H54 (cell line): Measurements from ENCODE around the gene FNDC10.
"Not testable (repeated sequence)": the region's sequence is repeated elsewhere in the genome, so short reads cannot be mapped to it uniquely, and the experiment has no call there.

ENCODE experiments used
- DNase-seq: peaks from one replicate; pipeline ENCODE4 v3.0.0; 2011; ENCODE audit warnings: low spot score, mixed read lengths; ENCODE audit not compliant: insufficient read length
- FAIRE-seq: peaks from 3 replicates; lab custom pipeline; 2011; peaks lifted over from hg19 to GRCh38; lab: Jason Lieb, UNC
- POLR2A ChIP-seq: IDR thresholded peaks from 2 replicates; pipeline ENCODE4 v1.6.1; 2011; ENCODE audit warnings: low read depth, mild to moderate bottlenecking, low read length

FNDC10 gene

DNA sequence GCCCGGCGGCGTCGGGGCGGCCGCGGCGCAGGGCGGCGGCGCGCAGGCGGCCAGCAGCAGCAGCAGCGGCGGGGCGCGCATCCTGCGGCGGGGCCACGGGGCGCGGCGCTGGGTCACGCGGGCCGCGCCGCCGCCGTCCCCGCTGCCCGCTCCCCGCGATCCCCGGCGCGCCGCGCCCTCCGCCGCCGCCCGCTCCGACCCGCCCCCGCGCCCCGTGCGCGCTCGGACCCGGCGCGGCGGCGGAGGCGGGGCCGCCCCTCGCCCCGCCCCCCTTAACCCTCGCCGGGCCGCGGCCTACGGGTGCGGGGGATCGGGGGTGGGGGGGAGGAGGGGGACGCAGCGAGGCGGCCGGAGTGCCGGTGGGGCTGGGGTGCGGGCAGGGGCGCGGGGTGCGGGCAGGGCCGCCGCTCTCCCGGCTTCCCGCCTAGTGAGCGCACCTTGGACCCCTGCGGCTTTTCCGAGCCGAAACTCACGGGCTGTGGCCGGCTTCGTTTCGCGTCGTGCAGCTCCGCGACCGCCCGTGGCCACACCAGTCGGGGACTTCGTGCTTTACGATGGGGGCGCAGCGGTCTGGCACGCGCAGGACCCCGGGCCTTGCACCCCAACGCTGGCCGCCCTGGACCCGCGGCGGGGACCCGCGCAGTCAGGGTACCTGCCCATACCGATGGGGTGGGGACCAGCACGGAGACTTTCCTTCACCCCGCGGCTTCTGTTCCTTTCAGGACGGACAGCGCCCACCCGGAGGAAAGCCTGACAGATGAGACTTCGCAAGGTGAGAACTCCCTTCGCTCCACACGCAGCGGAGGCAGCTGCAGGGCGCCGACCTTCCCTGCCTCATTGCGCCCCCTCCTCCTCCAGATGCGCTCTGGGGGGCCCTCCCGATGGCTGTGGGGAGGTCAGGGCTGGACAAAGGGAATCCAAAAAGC is at the start of gene FNDC10:
TSS of gene FNDC10 (minus strand) at position 201 of the 926 bp plus-strand sequence. CDS start at position 81, 120 bp downstream.
- no peak for FAIRE-seq

DNA sequence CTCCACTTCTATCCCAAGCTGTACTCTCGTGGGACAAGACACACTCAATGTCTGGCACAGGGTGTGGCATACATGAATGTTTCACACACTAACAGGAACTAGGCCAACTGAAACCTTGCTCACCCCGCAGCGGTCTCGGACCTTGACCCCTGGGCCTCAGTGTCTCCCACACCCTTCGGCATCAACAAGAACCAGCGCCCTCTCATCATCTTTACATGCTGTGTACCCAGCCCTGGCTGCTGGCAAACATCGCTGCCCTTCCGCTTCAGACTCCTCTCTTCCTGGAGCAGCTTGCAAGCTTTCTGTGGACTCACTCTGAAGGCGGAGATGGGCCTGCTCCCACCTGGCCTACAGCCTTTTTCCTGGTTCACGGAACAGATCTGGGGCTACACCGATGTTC is 48.3 kb upstream of the FNDC10 start:
- DNase-seq, FAIRE-seq: not testable (repeated sequence)

More for the DNA sequence above, at the start of gene FNDC10:
- DNase-seq = no peak
- TF ChIP-seq POLR2A = no peak

DNA sequence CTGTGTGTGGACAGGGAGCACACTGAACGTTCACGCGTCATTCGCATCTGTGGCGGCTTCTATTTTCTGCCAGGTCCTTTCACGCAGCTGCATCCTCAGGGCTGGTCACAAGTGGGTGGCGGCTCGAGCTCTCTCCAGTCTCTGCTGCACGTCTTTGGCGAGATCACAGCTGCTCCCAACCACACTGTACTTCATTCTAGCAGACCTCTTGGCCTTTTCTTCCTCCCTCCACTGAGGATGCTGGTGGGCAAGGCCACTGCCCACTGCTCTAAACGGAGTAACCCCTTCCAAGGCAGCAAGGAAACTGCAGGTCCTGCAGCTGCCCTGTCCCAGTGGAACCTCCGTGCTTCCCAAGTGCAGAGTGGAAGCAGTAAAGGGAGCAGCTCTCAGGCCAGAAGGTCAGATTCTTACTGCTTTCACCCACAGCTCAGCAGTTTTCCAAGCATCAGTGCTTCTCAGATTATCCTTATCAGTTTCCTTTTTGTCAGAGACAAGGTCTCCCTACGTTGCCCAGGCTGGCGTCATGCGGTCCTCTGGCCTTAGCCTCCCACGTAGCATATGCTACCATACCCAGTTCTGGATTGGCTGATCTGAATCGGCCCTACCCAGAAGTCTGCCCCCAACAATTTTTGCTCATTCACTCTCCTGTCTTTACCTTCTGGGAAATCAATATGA is 47.8 kb upstream of the FNDC10 start:
- not testable (repeated sequence) for FAIRE-seq, DNase-seq

DNA sequence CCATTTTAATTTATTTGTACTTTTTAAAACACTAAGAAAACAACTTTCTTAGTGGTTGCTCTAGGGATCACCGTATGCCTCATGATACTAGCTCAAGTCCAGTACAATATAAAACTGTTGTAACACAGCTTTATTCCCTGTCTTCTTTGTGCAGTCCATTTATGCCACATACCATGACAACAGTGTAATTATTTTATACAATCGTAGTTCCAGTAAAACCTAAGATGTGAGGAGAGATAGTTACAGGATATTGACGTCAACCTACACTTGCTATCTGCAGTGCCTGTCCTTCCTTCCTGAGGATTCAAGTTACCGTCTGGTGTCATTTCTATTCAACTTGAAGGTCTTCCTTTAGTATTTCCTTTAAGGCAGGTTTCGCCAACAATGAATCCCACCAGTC is 46.4 kb upstream of the FNDC10 start:
- not testable (repeated sequence) for FAIRE-seq, DNase-seq

DNA sequence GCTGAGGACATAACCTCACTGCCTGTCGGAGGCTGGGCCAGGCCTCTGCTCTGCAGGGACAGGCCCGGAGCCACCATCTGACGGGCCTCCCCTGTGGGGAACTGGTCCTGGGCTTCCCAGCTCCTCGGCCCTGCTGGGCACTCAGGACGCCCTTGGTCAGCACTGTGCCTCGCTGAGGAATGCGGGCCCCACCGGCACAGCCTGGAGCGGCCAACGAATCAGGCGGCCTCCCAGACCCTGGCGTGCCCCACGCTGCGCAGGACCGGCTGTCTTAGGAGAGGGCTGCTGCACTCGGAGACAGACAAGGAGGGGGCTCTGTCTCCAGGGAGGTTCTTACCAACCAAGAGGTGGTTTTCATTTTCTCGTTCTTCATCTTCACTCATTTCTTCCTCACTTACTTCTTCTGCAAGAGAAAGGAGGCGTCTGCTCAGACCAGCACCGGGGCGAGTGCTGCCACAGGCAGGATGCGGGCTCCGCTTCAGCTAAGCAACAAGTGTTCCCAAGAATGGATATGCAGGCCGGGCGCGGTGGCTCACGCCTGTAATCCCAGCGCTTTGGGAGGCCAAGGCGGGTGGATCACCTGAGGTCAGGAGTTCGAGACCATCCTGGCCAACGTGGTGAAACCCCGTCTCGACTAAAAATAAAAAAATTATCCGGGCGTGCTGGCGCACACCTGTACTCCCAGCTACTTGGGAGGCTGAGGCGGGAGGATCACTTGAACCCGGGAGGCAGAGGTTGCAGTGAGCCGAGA is 41.0 kb upstream of the FNDC10 start:
- FAIRE-seq, DNase-seq: not testable (repeated sequence)

DNA sequence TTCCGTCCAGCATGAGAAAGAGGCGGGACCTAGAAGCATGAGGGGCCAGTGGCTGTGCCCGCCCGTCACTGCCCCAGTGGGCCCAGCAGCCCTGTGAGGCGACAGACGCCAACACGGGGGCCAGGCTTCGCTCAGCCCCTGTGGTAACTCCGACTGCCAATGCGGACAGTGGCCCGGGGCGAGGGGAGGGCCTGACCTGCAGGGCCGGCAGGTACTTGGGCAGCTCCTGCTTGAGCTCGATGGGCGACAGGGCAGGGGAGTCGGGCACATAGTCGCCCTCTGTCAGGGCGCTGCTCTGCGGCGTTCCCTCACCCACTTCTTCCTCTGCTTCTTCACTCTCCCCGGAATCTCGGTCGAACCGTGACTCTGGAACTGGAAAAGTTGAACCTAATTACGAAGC is 40.1 kb upstream of the FNDC10 start:
- not testable (repeated sequence) for DNase-seq, FAIRE-seq

DNA sequence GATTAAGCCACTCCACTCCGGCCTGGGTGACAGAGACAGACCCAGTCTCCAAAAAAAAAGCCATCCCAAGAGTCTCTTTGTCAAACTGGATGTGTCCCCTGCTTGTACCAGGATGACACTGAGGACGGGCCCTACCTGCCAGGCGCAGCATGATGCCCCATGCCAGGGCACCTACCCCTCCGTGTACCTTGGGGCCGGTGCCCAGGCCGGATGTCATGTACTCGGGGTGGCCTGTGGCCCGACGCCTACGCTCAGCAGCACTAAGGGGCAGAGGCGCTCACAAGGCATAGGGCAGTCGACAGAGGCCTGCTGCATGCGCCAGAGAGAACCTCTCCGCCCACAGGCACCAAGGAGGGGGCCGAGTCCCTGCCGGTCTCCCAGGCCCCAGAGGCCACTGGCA is 39.4 kb upstream of the FNDC10 start:
- DNase-seq, FAIRE-seq: not testable (repeated sequence)

DNA sequence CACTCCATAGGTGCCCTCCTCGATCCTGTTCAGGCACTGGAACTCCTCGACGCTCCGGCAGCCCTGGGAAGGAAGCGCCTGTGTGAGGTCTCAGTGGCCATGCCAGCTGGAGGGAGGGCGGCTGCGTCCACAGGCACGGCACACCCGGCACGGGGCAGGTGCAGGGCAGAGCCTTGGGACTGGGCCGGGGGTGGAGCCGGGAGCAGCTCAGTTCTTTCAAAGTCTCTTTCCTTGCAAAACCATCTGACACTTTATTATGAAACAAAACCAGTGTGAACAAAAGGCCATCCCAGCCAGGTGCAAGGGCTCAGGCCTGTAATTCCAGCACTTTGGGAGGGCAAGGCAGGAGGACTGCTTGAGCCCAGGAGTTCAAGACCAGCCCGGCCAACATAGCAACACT is 38.6 kb upstream of the FNDC10 start:
- not testable (repeated sequence) for FAIRE-seq, DNase-seq

DNA sequence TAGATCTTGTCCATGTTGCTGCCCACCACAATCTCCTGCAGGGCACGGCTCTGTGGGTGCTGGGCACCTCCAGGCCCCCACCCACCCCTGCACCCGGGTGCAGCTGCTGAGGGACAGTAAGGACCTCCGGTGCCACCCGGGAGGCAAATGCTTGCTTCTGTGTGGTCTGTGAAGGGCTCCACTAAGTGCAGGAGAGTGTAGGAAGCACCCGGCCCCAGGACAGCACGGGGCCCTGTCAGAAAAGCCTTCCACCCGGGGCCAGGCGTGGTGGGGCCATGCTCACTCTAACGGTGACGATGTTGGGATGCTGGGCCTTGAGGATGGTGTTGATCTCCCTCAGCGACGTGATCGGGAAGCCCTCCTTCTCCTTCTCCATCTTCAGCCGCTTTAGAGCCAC is 37.5 kb upstream of the FNDC10 start:
- not testable (repeated sequence) for DNase-seq, FAIRE-seq

DNA sequence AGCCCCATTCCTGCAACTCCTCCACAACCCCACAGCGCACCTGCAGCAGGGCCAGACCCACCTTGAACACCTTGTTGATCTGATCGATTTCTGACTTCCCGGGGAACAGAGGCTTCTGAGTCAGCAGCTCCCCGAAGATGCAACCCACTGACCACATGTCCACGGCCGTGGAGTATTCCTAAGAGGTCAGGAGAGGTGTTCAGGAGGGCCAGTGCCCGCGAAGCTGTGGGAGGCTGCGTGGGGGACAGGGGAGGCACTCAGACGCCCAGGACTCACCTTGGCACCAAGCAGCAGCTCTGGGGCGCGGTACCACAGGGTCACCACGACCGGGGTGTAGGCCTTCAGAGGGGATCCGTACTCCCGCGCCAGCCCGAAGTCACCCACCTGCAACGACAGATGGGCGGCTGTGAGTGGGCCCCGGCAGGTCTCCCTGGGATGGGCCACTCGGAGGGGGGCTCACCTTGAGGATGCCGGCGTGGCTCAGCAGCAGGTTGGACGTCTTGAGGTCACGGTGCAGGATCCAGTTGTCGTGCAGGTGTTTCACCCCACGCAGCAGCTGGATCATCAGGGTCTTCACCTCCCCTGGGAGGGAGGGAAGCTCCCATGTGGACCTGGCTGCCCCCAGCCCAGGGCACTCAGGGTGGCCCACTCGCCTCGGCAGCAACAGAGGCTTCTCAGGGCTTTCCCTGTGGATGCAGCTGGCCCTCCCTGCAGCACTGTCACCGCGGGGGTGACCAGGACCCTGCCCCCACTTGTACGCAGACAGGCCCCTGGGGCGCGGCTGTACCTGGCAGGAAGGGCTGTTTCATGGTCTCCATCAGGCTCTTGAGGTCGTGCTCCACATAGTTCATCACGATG is 36.9 kb upstream of the FNDC10 start:
- not testable (repeated sequence) for DNase-seq, FAIRE-seq

DNA sequence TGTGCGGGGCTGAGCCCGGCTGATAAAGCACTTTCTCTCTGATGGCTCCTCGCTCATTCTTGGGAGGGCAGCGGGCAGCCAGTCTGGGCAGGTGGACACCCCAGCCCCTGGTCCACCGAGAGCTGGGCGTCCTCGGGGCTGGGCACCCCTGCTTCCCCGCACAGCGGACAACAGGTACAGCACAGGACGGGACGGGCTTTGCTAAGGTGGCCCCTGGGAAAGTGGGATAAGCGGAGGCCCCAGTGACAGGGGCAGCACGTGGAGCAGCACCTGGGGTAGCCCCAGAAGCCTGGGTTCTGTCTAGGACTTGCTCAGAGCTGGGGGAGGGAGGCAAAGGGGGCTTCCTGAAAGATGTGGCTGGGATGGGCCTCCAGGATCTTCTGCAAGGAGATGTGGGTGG is 34.7 kb upstream of the FNDC10 start:
- FAIRE-seq = not testable (repeated sequence)

DNA sequence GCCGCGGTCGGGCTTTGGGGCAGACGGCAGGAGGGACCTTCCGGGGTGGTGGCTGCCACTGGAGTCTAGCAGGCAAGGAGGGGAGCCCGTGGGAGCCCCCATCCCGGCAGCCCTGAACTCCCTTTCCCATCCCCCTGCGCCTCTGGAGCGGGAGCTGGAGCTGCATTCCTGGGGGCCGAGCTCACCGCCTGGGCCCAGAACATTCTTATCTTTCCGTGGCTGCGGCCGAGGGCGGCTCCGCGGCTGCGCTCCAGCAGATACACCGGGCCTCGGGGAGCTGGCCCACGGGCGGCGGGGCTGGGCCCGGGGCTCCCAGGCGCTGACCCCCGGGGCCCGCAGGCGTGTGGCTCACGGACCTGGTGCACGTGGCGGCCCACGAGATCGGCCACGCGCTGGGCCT is 33.5 kb upstream of the FNDC10 start:
- not testable (repeated sequence) for FAIRE-seq, DNase-seq

More for the DNA sequence above, 34.7 kb upstream of the FNDC10 start:
- DNase-seq = not testable (repeated sequence)

DNA sequence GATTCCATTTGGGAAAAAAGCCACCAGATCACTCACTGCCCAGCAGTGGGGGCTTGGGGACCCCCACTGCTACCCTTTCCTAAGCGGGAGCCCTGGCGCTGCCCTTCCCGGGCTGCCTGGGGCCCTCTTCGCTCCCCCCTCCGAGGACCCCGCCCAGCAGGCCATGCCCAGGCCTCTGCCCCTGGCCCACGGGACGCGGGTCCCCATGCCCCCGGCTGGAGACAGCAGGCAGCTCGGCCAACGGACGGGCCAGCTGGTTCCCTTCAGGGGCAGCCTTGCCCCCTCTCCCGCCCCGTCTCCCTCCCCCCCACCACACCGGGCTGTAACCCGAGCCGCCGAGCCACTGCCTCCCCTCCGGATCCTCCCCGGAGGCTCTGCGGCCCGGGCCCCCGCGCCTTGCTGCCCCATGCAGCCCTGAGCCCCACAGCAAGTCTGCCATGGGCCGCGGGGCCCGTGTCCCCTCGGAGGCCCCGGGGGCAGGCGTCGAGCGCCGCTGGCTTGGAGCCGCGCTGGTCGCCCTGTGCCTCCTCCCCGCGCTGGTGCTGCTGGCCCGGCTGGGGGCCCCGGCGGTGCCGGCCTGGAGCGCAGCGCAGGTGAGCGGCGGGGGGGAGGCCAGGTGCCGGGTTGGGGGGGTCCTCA is 32.0 kb upstream of the FNDC10 start, which contains the start of gene MMP23B:
TSS of gene MMP23B (plus strand) at position 392 of the 639 bp plus-strand sequence. CDS start at position 438, 46 bp downstream.
- FAIRE-seq (no peak), DNase-seq (no peak)
- TF ChIP-seq POLR2A = no peak
